Ishikawa (cell line): Measurements from ENCODE around the gene UNC45A.

Source experiments
- CEBPB ChIP-seq: IDR thresholded peaks from 2 replicates; pipeline ENCODE4 v1.6.1; 2012
- CREB1 ChIP-seq: IDR thresholded peaks from 2 replicates; pipeline ENCODE4 v1.6.1; 2012; ENCODE audit warnings: low read depth
- EGR1 ChIP-seq: IDR thresholded peaks from 2 replicates; pipeline ENCODE4 v1.6.1; 2012
- EP300 ChIP-seq: IDR thresholded peaks from 2 replicates; pipeline ENCODE4 v1.6.1; 2012; ENCODE audit warnings: borderline replicate concordance
- FOXM1 ChIP-seq: IDR thresholded peaks from 2 replicates; pipeline ENCODE4 v1.6.1; 2012; ENCODE audit warnings: low read depth, borderline replicate concordance
- NFIC ChIP-seq: IDR thresholded peaks from 2 replicates; pipeline ENCODE4 v1.6.1; 2012
- RAD21 ChIP-seq: IDR thresholded peaks from 2 replicates; pipeline ENCODE4 v1.6.1; 2012; ENCODE audit warnings: low read depth
- TAF1 ChIP-seq: IDR thresholded peaks from 2 replicates; pipeline ENCODE4 v1.6.1; 2012; ENCODE audit warnings: low read depth, mild to moderate bottlenecking
- TCF12 ChIP-seq: IDR thresholded peaks from 2 replicates; pipeline ENCODE4 v1.6.1; 2012; ENCODE audit warnings: low read depth
- TEAD4 ChIP-seq: IDR thresholded peaks from 2 replicates; pipeline ENCODE4 v1.6.1; 2012
- USF1 ChIP-seq: IDR thresholded peaks from 2 replicates; pipeline ENCODE4 v1.6.1; 2012
- YY1 ChIP-seq: IDR thresholded peaks from 2 replicates; pipeline ENCODE4 v1.6.1; 2012; ENCODE audit warnings: low read depth
- ZBTB7A ChIP-seq: IDR thresholded peaks from 2 replicates; pipeline ENCODE4 v1.6.1; 2012; ENCODE audit warnings: low read depth
- TF ChIP-seq, protein P1 (sequence below): IDR thresholded peaks from 2 replicates; pipeline ENCODE4 v1.6.1; 2012
- TF ChIP-seq, protein P2 (sequence below): IDR thresholded peaks from 2 replicates; pipeline ENCODE4 v1.6.1; 2012; ENCODE audit warnings: low read depth, mild to moderate bottlenecking

Gene UNC45A

GRCh38 chr15:90893175-90894090 is 41.7 kb upstream of the UNC45A start:
- TF ChIP-seq NFIC: no peak
- no peak for TF ChIP-seq TEAD4
- no peak for TF ChIP-seq USF1
- TF ChIP-seq RAD21: no peak
- no peak for TF ChIP-seq TCF12
- no peak for TF ChIP-seq EGR1
- TF ChIP-seq ZBTB7A: no peak
- no peak for TF ChIP-seq TAF1
- no peak for TF ChIP-seq YY1
- TF ChIP-seq FOXM1: no peak
- TF ChIP-seq CREB1: no peak
- TF ChIP-seq EP300: no peak
- no peak for TF ChIP-seq CEBPB
- TF ChIP-seq, protein P1, sequence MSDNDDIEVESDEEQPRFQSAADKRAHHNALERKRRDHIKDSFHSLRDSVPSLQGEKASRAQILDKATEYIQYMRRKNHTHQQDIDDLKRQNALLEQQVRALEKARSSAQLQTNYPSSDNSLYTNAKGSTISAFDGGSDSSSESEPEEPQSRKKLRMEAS: no peak
- TF ChIP-seq, protein P2, sequence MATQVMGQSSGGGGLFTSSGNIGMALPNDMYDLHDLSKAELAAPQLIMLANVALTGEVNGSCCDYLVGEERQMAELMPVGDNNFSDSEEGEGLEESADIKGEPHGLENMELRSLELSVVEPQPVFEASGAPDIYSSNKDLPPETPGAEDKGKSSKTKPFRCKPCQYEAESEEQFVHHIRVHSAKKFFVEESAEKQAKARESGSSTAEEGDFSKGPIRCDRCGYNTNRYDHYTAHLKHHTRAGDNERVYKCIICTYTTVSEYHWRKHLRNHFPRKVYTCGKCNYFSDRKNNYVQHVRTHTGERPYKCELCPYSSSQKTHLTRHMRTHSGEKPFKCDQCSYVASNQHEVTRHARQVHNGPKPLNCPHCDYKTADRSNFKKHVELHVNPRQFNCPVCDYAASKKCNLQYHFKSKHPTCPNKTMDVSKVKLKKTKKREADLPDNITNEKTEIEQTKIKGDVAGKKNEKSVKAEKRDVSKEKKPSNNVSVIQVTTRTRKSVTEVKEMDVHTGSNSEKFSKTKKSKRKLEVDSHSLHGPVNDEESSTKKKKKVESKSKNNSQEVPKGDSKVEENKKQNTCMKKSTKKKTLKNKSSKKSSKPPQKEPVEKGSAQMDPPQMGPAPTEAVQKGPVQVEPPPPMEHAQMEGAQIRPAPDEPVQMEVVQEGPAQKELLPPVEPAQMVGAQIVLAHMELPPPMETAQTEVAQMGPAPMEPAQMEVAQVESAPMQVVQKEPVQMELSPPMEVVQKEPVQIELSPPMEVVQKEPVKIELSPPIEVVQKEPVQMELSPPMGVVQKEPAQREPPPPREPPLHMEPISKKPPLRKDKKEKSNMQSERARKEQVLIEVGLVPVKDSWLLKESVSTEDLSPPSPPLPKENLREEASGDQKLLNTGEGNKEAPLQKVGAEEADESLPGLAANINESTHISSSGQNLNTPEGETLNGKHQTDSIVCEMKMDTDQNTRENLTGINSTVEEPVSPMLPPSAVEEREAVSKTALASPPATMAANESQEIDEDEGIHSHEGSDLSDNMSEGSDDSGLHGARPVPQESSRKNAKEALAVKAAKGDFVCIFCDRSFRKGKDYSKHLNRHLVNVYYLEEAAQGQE: no peak

- no peak for TF ChIP-seq CEBPB
- TF ChIP-seq TCF12: no peak
- TF ChIP-seq ZBTB7A: no peak
- TF ChIP-seq, protein P1: no peak
- no peak for TF ChIP-seq FOXM1
- no peak for TF ChIP-seq CREB1
- no peak for TF ChIP-seq TAF1
- TF ChIP-seq RAD21: no peak
- TF ChIP-seq YY1: no peak
- no peak for TF ChIP-seq TEAD4
Measured at GRCh38 chr15:90895571-90896117, 39.4 kb upstream of the UNC45A start.

DNA sequence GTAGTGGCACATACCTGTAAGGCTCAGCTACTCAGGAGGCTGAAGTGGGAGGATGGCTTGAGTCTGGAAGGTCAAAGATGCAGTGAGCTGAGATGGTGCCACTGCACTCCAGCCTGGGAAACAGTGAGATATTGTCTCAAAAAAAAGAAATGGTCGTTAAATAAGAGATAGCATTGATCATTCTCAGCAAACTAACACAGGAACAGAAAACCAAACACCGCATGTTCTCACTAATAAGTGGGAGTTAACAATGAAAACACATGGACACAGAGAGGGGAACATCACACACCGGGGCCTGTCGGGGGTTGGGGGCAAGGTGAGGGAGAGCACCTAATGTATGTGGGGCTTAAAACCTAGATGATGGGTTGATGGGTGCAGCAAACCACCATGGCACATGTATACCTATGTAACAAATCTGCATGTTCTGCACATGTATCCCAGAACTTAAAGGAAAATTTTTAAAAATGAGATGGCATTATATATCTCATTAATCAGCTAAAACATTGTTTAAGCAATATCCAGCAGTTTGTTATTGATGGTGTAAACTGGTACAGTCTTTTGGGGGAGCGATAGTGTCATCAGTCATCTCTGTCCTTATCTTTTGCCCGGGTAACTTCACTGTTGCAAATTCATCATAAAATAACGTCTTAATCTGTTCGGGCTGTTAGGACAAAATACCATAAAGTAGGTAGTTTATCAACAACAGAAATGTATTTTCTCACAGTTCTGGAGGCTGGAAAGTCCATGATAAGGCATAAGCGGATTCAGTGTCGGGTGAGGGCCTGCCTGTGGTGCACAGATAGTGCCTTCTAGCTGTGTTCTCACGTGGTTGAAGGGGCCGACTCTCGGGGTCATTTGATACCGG is 33.7 kb upstream of the UNC45A start:
- TF ChIP-seq ZBTB7A (no peak), RAD21 (no peak), TAF1 (no peak), EP300 (no peak)

DNA sequence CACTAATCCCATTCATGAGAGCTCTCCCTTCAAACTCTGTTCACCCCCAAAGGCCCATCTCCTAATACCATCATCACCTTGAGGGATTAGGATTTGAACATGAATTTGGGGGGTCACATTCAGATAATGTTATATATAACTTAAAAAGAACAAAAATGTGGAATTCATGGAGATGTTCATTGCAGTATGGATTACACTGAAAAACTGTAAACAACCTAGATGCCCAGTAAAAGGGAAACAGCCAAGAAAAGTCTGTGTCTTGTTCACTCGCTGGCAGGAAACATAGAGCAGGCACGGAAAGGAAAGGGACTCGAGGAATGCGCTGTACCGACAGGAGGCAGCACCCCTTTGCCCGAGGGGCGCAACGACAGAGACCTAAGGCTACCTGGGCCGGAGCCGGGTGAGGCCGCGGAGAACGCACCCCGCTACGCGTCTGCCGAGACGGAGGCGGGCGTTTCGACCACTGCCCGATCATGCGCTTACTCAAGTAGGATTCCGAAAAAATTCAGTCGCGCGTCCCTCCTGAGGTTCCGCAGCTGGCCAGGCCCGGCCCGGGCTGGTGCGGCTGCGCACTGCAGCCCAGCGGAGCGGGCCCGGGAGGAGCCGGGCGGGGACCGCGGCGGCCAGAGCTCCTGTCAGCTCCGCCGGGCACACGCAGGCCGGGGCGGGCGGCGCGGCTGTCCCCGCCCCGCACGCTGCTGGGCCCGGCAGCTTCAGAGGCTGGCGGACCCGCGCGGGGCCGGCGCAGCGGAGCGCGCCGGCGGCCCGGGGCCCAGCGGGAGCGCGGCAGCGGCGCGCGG is 32.8 kb upstream of the UNC45A start:
- TF ChIP-seq, protein P2: no peak
- TF ChIP-seq TEAD4: peak; percentile 66
- TF ChIP-seq YY1: no peak
- no peak for TF ChIP-seq USF1
- TF ChIP-seq ZBTB7A: peak; percentile 79
- TF ChIP-seq FOXM1: no peak
- TF ChIP-seq EP300: no peak
- peak; percentile 54 for TF ChIP-seq TAF1
- TF ChIP-seq CREB1: no peak
- TF ChIP-seq, protein P1: peak; percentile 76
- peak; percentile 39; the same call in 1 of the 2 replicates for TF ChIP-seq TCF12
- no peak for TF ChIP-seq EGR1
- TF ChIP-seq NFIC: no peak
- no peak for TF ChIP-seq CEBPB
- TF ChIP-seq RAD21: peak; percentile 25; the same call in 1 of the 2 replicates
